ENCODE measurements around the gene SH2D1B. TPM values are rescaled to one million over a fixed set of nuclear protein-coding genes. Genes with fewer than 3 reads are reported as not detected.
A peak's percentile ranks its signal among the peaks of the same experiment; 100 is the strongest.

Gene SH2D1B
- total RNA-seq, 4 donors from 2014 or later, result not detected

DNA sequence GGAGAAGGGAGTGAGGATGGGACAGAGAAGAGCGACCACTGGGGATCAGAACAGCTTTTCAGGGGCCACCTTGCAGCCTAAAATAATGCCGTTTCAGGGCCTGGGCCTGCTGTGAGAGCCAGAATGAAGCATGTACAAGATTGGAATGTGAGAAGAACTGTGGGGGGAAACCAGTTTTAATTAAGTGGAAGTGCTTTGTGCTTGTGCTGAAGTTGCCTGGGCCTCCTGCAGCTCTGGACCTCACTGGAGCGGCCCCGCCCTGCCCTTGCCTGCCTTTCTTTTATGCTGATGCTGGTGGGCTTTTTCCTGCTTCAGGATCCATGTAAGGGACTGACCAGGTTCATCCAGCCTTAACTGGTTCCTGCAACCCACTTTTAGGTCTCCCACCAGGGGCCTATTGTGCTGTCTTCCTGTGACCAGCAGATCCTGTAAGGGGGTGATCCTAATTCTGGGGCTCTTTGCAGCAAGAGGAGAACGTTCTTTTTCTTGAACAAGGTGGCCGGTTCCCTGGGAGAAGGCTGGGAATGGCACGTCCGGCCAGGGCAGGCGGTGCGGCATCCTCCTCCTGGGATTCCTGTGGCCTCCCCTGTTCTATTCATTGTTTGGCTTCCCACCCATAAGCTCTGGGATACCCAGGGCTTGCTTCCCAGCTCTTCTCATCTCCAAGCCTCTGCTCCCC lies 27.2 kb downstream of the SH2D1B start:
- no peak for TF ChIP-seq EP300 (IDR thresholded peaks at IDR 0.05)
- no peak for TF ChIP-seq POLR2A (IDR thresholded peaks at IDR 0.05)
- no peak for TF ChIP-seq CTCF (IDR thresholded peaks at IDR 0.05)
- WGBS, 2 donors, result 95 to 96% methylated on average over 10 of the region's 10 CpGs

GRCh38 chr1:162384116-162384515 lies 27.8 kb downstream of the SH2D1B start:
- Histone ChIP-seq H3K36me3 (peaks cover 0 to 27% (median 0%) of the 10 kb centered on the region in 3 donors), H3K27me3 (no peaks in the 10 kb centered on the region), H3K4me1 (peaks cover 0 to 18% (median 0%) of the 10 kb centered on the region in 4 donors), H3K4me3 (no peak overlapping the region), H3K27ac (no peak overlapping the region), H3K9me3 (no peaks in the 10 kb centered on the region)
- DNase-seq (ENCODE audit: low spot score in 2 of 2), result no peak
- TF ChIP-seq EP300 (IDR thresholded peaks at IDR 0.05), result no peak
- no peak for TF ChIP-seq POLR2A (IDR thresholded peaks at IDR 0.05)
- WGBS, 2 donors, result 91% methylated on average over 6 of the region's 6 CpGs

More for the DNA sequence above, 27.2 kb downstream of the SH2D1B start:
- Histone ChIP-seq H3K4me3 (no peak overlapping the region), H3K4me1 (peaks cover 0 to 22% (median 0%) of the 10 kb centered on the region in 4 donors), H3K27ac (no peak overlapping the region), H3K36me3 (peaks cover 0 to 27% (median 0%) of the 10 kb centered on the region in 3 donors), H3K27me3 (no peaks in the 10 kb centered on the region), H3K9me3 (no peaks in the 10 kb centered on the region)
- no peak for DNase-seq (ENCODE audit: low spot score in 2 of 2)

DNA sequence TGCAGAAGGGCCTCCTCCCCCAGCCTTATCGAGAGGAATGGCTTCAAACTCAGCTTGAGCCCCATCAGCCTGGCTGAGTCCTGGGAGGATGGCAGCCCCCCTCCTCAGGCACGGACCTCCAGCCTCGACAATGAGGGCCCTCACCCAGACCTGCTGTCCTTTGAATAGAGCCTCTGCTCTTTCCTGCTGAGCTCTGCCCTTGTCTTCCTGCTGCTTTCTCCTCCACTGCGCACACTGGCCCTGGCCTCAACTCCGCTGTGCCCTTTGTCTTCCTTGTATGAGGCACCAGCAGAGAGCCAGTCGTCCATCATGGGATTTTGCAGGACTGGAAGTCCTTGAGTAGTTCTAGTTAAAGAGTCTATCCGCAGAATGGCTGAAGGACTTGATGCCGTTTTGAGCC lies 28.4 kb downstream of the SH2D1B start:
- TF ChIP-seq CTCF (IDR thresholded peaks at IDR 0.05), result no peak
- no peak for TF ChIP-seq POLR2A (IDR thresholded peaks at IDR 0.05)
- no peak for TF ChIP-seq EP300 (IDR thresholded peaks at IDR 0.05)
- no peaks in the 10 kb centered on the region for H3K9me3 ChIP-seq
- H3K4me3 ChIP-seq, result no peak overlapping the region
- H3K36me3 ChIP-seq, result peaks cover 0 to 27% (median 0%) of the 10 kb centered on the region in 3 donors
- no peak for DNase-seq (ENCODE audit: low spot score in 2 of 2)
- H3K4me1 ChIP-seq, result peaks cover 0 to 13% (median 0%) of the 10 kb centered on the region in 4 donors
- no peaks in the 10 kb centered on the region for H3K27me3 ChIP-seq
- no peak overlapping the region for H3K27ac ChIP-seq
- 86 to 89% methylated on average over 8 of the region's 8 CpGs for WGBS, 2 donors

- 92 to 100% methylated on average over 6 of the region's 6 CpGs for WGBS, 2 donors
- peaks cover 0 to 27% (median 0%) of the 10 kb centered on the region in 3 donors for H3K36me3 ChIP-seq
- DNase-seq (ENCODE audit: low spot score in 2 of 2), result no peak
- no peaks in the 10 kb centered on the region for H3K9me3 ChIP-seq
- no peaks in the 10 kb centered on the region for H3K27me3 ChIP-seq
- H3K4me1 ChIP-seq, result peaks cover 0 to 10% (median 0%) of the 10 kb centered on the region in 4 donors
- no peak overlapping the region for H3K27ac ChIP-seq
- TF ChIP-seq CTCF (IDR thresholded peaks at IDR 0.05) (no peak), EP300 (IDR thresholded peaks at IDR 0.05) (no peak), POLR2A (IDR thresholded peaks at IDR 0.05) (no peak)
- no peak overlapping the region for H3K4me3 ChIP-seq
Measured at GRCh38 chr1:162383091-162383490, 28.8 kb downstream of the SH2D1B start.

DNA sequence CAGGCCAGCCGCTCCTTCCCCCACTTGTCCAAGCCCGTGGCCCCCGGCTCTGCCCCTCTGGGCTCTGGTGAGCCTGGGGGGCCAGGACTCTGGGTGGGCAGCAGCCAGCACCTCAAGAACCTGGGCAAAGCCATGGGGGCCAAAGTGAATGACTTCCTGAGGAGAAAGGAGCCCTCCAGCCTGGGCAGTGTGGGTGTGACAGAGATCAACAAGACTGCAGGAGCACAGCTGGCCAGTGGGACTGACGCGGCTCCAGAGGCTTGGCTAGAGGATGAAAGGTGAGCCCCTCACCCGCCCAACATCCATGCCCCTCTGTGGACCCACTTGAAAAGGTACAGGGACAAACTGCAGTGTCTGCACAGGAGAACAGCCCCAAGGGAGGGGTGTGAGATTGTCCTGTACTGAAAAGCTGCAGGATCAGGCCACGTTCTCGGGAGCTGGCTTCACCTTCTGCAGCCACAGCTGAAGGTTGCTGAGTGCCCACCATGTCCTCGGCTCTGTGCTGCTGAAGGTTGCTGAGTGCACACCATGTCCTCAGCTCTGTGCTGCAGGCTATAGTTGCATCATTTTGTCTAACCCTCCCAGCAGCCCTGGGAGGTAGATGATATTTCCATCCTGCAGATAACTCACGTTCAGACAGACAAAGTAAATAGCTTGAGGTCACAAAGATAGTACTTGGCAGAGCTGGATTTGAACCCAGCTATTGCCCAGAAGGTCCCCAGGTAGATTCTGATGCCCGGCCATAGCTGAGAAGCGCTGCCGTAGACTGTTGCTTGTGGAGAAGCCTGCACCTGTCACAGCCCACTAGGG lies 29.8 kb downstream of the SH2D1B start:
- peak overlapping the region in 1 of 4 donors; percentile 70 for H3K27ac ChIP-seq
- no peak for DNase-seq (ENCODE audit: low spot score in 2 of 2)
- TF ChIP-seq CTCF (IDR thresholded peaks at IDR 0.05) (no peak), POLR2A (IDR thresholded peaks at IDR 0.05) (no peak), EP300 (IDR thresholded peaks at IDR 0.05) (no peak)
- H3K4me1 ChIP-seq, result peaks cover 0 to under 1% (median 0%) of the 10 kb centered on the region in 4 donors
- H3K9me3 ChIP-seq, result no peaks in the 10 kb centered on the region
- H3K36me3 ChIP-seq, result peaks cover 0 to 27% (median 0%) of the 10 kb centered on the region in 3 donors
- WGBS, 2 donors, result 89 to 93% methylated on average over 13 of the region's 13 CpGs
- H3K4me3 ChIP-seq, result no peak overlapping the region
- H3K27me3 ChIP-seq, result no peaks in the 10 kb centered on the region

Measured in tibial nerve (tissue), 4 donors.